Retinal pigment epithelial cell (primary cell): ENCODE results near the gene FMOD.
"Not testable (repeated sequence)": the region's sequence is repeated elsewhere in the genome, so short reads cannot be mapped to it uniquely, and the experiment has no call there.

Source experiments
- DNase-seq: peaks from one replicate; pipeline ENCODE4 v3.0.0-alpha.2; 2010; ENCODE audit warnings: low read depth
- H3K4me3 ChIP-seq: 2 replicates; pipeline ENCODE4 v1.5.1; 2011; ENCODE audit warnings: mild to moderate bottlenecking, low read length, control low read depth, moderate library complexity
- TF ChIP-seq, protein P1 (sequence below): conservative IDR thresholded peaks from 2 replicates; pipeline ENCODE4 v1.5.1; 2011; ENCODE audit warnings: low read depth, low read length, control low read depth, inconsistent platforms

The FMOD gene

DNA sequence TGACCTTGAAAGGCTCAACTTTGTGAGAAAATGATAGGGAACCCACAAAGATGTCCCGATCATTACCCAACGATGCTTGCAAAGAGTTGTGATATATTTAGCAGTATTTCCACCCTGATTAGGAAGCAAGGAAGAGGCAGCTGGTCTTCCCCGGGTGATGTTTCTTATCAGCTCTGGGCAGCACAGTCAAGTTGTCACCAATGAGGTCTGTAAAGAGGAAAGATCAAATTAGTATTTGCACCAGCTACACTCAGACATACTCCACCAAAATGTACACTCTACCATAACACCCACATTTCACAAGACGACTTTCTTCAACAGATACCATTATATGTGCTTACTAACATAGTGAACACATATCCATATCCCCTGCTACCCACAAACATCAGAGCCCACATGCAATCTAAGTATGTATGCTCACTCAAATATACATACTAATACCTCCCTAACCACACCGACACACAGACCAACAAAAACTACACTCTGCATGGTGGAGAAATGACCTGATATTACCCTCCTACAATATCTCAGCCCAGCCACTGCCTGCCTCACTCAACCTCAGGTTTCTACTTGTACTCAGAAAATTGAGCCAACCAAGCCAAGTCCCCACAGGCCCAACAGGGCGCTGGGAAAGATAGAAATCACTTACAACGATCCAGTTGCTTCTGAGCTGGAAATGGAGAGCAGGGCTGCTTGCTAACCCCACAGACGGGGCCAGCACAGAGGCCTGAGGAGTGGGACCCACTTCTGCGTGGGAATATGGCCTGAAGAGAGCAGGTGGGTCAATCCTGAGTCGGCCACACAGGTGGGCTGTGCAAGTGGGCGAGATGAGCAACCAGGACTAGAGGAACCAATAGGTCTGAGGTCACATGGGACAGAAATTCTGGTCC, 50.2 kb downstream of the FMOD start:
- no peak for DNase-seq
- TF ChIP-seq, protein P1, sequence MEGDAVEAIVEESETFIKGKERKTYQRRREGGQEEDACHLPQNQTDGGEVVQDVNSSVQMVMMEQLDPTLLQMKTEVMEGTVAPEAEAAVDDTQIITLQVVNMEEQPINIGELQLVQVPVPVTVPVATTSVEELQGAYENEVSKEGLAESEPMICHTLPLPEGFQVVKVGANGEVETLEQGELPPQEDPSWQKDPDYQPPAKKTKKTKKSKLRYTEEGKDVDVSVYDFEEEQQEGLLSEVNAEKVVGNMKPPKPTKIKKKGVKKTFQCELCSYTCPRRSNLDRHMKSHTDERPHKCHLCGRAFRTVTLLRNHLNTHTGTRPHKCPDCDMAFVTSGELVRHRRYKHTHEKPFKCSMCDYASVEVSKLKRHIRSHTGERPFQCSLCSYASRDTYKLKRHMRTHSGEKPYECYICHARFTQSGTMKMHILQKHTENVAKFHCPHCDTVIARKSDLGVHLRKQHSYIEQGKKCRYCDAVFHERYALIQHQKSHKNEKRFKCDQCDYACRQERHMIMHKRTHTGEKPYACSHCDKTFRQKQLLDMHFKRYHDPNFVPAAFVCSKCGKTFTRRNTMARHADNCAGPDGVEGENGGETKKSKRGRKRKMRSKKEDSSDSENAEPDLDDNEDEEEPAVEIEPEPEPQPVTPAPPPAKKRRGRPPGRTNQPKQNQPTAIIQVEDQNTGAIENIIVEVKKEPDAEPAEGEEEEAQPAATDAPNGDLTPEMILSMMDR, result no peak
- H3K4me3 ChIP-seq, result no peak overlapping the region

- H3K4me3 ChIP-seq, DNase-seq: not testable (repeated sequence)
Observed at GRCh38 chr1:203299719-203300429, 51.0 kb downstream of the FMOD start.

GRCh38 chr1:203299169-203299568, 51.8 kb downstream of the FMOD start:
- TF ChIP-seq, protein P1, result no peak
- H3K4me3 ChIP-seq, result no peak overlapping the region
- no peak for DNase-seq

DNA sequence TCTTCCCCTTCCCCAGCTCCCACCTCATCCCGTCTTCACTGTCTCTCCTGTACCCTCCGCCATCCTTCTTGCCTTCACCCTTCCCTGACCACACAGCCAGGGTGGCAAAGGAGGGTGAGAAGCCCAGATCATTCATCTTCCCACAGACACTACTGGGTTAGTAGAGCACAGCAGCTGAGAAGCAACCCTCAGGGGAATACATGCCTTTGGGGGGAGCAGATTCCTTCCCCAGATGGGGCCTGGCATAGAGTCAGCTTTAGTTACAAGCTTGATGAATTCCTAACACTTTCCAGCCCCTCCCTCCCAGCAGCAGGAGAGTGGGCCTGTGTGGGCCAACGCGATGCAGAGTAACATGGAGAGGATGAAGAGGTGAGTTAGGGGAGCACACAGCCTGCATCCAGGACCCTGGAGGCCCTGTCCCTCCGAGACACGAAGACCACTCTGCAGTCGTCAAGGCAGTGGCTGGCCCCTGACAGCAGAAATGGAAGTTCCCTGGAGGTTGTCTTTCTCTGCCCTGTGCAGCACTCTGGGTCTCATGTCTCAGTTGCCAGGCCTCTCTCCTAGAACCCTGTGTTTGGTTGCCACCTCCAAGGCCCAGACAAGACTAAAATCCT, 54.4 kb downstream of the FMOD start:
- H3K4me3 ChIP-seq, result no peak overlapping the region
- TF ChIP-seq, protein P1, result no peak
- DNase-seq, result no peak

DNA sequence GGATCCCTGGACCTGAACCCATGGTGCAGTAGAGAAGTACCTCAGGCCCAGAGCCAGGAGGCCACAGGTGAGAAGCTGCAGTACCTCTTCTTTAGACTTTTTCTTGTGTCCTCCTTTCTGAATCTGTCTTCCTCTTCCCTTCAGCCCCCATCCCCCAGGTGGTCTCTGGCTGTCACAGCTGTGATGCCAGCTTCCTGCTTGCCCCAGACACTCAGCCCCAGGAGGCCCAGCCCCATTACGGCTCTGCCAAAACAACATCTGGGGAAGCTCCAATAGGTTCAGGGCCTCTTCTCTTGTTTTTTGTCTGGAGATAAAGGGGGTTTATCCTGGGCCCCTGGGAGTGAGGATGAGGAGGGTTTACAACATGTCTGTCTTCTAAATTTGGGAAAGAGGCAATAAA, 55.1 kb downstream of the FMOD start:
- DNase-seq, result no peak
- H3K4me3 ChIP-seq, result no peak overlapping the region
- TF ChIP-seq, protein P1, result no peak

GRCh38 chr1:203291201-203292096, 59.5 kb downstream of the FMOD start:
- TF ChIP-seq, protein P1, result no peak
- H3K4me3 ChIP-seq, result no peak overlapping the region
- DNase-seq, result no peak
